Nephron progenitor cell (in vitro differentiated cells): ENCODE results near the gene PLD1.

Experiments
- DNase-seq: peaks from one replicate; pipeline ENCODE4 v3.0.0; 2021
- H3K27ac Mint-ChIP-seq: 2 replicates; pipeline ENCODE4 v1.8.0; 2021; ENCODE audit warnings: mild to moderate bottlenecking, moderate library complexity, mixed read lengths
- H3K27me3 Mint-ChIP-seq: 2 replicates; pipeline ENCODE4 v1.8.0; 2021; ENCODE audit warnings: mild to moderate bottlenecking, low read depth, mixed read lengths; ENCODE audit not compliant: poor library complexity
- H3K36me3 Mint-ChIP-seq: 2 replicates; pipeline ENCODE4 v1.8.0; 2021; ENCODE audit warnings: low read depth, mixed read lengths
- H3K4me1 Mint-ChIP-seq: 2 replicates; pipeline ENCODE4 v1.8.0; 2021; ENCODE audit warnings: mixed read lengths
- H3K4me3 Mint-ChIP-seq: 2 replicates; pipeline ENCODE4 v1.8.0; 2021; ENCODE audit warnings: mild to moderate bottlenecking, moderate library complexity, mixed read lengths
- H3K9me3 Mint-ChIP-seq: 2 replicates; pipeline ENCODE4 v1.8.0; 2021; ENCODE audit warnings: mild to moderate bottlenecking, moderate library complexity, mixed read lengths
- CTCF ChIP-seq: fragments of 200-600 bp; sonication (generic); IDR thresholded peaks from 2 replicates; pipeline ENCODE4 v1.5.0; 2021; ENCODE audit warnings: antibody characterized with exemption

The PLD1 gene

DNA sequence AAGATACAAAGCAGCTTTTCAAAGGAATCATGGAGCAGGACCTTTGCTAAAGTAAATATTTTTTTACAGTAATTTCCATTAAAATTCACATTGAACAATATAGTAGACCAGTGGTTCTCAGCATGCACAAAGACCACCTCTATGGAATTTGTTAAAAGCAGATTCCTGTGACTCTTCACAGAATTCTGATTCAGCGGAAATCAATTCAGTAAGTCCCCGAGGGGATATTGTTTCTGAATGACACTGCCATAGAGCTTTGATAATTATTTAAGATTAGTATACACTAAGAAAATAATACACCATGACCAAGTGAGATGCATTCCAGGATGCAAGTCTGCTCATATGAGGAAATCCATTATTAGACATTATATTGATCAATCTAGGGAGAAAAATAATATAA, 188.2 kb downstream of the PLD1 start:
- H3K4me3 Mint-ChIP-seq = no peak overlapping the region
- H3K36me3 Mint-ChIP-seq = peaks cover 25% of the 10 kb centered on the region
- H3K27ac Mint-ChIP-seq = no peak overlapping the region
- H3K4me1 Mint-ChIP-seq = peaks cover 13% of the 10 kb centered on the region
- peaks cover 7% of the 10 kb centered on the region for H3K27me3 Mint-ChIP-seq
- peaks cover 33% of the 10 kb centered on the region for H3K9me3 Mint-ChIP-seq
- no peak for TF ChIP-seq CTCF
- no peak for DNase-seq

DNA sequence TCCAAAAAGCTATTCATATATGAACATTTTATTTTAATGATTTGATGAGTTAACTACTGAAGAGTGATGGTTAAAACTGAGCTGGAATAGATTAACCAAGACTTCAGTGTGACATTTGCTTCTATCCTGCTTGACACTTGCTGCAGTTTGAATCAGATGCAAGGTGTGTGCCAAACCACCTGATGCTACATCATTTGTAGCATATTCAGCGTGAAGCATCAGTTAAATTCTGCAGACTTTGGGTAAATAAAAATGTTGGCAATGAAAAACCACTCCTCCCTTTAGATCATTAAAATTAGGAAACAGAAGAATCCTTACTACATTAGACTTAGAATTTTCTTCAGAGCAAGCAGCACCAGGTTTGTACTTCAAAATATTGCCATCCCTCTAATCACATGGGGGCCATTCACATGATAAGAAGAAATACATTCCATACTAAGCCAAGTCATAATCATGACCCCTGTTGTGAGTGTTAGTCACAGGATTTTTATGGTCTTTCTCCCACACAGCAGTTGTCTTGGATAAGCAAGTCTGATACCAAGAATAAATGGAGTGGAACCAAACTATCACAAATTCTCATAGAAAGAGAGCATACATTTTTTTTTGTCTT, 189.4 kb downstream of the PLD1 start:
- peak overlapping the region; percentile 25 for H3K27ac Mint-ChIP-seq
- no peak for DNase-seq
- H3K4me1 Mint-ChIP-seq = peaks cover 14% of the 10 kb centered on the region
- peaks cover 30% of the 10 kb centered on the region for H3K36me3 Mint-ChIP-seq
- peaks cover 39% of the 10 kb centered on the region for H3K9me3 Mint-ChIP-seq
- TF ChIP-seq CTCF = no peak
- peaks cover 9% of the 10 kb centered on the region for H3K27me3 Mint-ChIP-seq
- H3K4me3 Mint-ChIP-seq = no peak overlapping the region

- Mint-ChIP-seq H3K27ac (no peak overlapping the region), H3K27me3 (peaks cover 6% of the 10 kb centered on the region), H3K36me3 (peaks cover 12% of the 10 kb centered on the region), H3K9me3 (peaks cover 16% of the 10 kb centered on the region), H3K4me3 (no peak overlapping the region), H3K4me1 (peaks cover 24% of the 10 kb centered on the region)
- no peak for TF ChIP-seq CTCF
- DNase-seq = no peak
Measured at GRCh38 chr3:171616798-171617197, 193.5 kb downstream of the PLD1 start.

- H3K27ac Mint-ChIP-seq = no peak overlapping the region
- peaks cover 12% of the 10 kb centered on the region for H3K36me3 Mint-ChIP-seq
- peaks cover 6% of the 10 kb centered on the region for H3K27me3 Mint-ChIP-seq
- H3K9me3 Mint-ChIP-seq = peaks cover 16% of the 10 kb centered on the region
- DNase-seq = no peak
- H3K4me1 Mint-ChIP-seq = peaks cover 15% of the 10 kb centered on the region
- no peak overlapping the region for H3K4me3 Mint-ChIP-seq
- TF ChIP-seq CTCF = no peak
Measured at GRCh38 chr3:171615686-171616085, 194.6 kb downstream of the PLD1 start.

- DNase-seq = no peak
- Mint-ChIP-seq H3K9me3 (peaks cover 16% of the 10 kb centered on the region), H3K27ac (no peak overlapping the region)
Measured at GRCh38 chr3:171615281-171615680, 195.0 kb downstream of the PLD1 start.

More at GRCh38 chr3:171615281-171615680, 195.0 kb downstream of the PLD1 start:
- TF ChIP-seq CTCF = no peak
- Mint-ChIP-seq H3K27me3 (peaks cover 6% of the 10 kb centered on the region), H3K4me3 (no peak overlapping the region), H3K4me1 (peaks cover 15% of the 10 kb centered on the region), H3K36me3 (peaks cover 12% of the 10 kb centered on the region)
